Erythroblast (primary cell): Measurements from ENCODE around the gene ATP9A.

Experiments used
- GATA1 ChIP-seq: IDR thresholded peaks from 2 replicates; pipeline ENCODE4 v1.6.1; 2011; ENCODE audit warnings: low read depth, mild to moderate bottlenecking, control low read depth, low read length, moderate library complexity
- POLR2A ChIP-seq: IDR thresholded peaks from 2 replicates; pipeline ENCODE4 v1.6.1; 2011; ENCODE audit warnings: mild to moderate bottlenecking, low read length

GRCh38 chr20:51579137-51579536 lies 189.1 kb downstream of the ATP9A start:
- TF ChIP-seq POLR2A (no peak), GATA1 (no peak)
